NCI-H2029 treated with DMSO at 0.1 percent for 48 hours (cell line): ENCODE data around the gene SERPINE2.
"Not testable (repeated sequence)": the region's sequence is repeated elsewhere in the genome, so short reads cannot be mapped to it uniquely, and the experiment has no call there.

Experiments used
- DNase-seq: peaks from one replicate; lab custom pipeline; 2025; lab: John Stamatoyannopoulos, UW

SERPINE2 gene

GRCh38 chr2:223943561-223944008 is 95.5 kb downstream of the SERPINE2 start:
- DNase-seq, result no peak

GRCh38 chr2:223943135-223943534 is 96.0 kb downstream of the SERPINE2 start:
- no peak for DNase-seq

- no peak for DNase-seq
Observed at GRCh38 chr2:223941579-223942277, 97.4 kb downstream of the SERPINE2 start.

- DNase-seq, result not testable (repeated sequence)
Observed at GRCh38 chr2:223939438-223939837, 99.6 kb downstream of the SERPINE2 start.

DNA sequence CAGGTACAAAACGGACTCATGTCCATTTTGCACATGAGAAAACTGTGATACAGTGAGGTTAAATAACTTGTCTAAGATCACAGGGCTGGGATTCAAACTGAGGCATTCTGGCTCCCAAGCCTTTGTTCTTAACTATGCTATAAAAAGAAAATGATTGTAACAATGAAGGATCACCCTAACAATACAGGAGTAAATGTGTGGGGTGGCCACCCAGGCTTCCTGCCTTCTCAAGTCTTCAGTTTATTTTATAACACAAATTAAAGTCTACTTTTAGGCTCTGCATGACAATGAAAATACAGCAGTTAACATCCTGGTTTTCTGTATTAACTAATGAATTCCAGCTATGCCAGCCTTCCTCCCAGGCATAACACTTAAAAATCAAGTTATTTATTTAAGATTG is 101.6 kb downstream of the SERPINE2 start:
- no peak for DNase-seq

DNA sequence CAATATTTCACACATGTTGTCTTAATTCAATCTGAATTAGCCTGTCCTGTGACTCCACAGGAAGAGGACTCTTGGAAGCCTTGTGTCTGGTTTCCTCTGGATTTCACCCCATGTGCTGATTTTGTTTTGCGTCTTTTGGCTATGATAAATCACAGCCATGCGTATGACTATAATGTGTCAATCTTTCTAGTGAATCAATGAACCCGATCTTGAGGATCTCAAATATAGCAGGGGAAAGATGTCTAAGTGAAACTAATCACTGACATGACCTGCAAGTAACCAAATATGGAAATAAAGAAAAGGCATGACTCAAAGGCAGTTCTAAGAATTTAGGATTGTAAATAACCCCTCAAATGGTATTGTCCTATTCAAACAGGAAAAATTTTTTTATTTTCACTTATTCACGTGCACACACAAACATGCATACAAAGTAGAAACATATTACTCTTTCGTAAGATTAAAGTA is 102.2 kb downstream of the SERPINE2 start:
- no peak for DNase-seq

GRCh38 chr2:223935459-223936125 is 103.5 kb downstream of the SERPINE2 start:
- no peak for DNase-seq

GRCh38 chr2:223934870-223935269 is 104.2 kb downstream of the SERPINE2 start:
- no peak for DNase-seq

GRCh38 chr2:223932816-223933800 is 106.0 kb downstream of the SERPINE2 start:
- DNase-seq, result no peak

DNA sequence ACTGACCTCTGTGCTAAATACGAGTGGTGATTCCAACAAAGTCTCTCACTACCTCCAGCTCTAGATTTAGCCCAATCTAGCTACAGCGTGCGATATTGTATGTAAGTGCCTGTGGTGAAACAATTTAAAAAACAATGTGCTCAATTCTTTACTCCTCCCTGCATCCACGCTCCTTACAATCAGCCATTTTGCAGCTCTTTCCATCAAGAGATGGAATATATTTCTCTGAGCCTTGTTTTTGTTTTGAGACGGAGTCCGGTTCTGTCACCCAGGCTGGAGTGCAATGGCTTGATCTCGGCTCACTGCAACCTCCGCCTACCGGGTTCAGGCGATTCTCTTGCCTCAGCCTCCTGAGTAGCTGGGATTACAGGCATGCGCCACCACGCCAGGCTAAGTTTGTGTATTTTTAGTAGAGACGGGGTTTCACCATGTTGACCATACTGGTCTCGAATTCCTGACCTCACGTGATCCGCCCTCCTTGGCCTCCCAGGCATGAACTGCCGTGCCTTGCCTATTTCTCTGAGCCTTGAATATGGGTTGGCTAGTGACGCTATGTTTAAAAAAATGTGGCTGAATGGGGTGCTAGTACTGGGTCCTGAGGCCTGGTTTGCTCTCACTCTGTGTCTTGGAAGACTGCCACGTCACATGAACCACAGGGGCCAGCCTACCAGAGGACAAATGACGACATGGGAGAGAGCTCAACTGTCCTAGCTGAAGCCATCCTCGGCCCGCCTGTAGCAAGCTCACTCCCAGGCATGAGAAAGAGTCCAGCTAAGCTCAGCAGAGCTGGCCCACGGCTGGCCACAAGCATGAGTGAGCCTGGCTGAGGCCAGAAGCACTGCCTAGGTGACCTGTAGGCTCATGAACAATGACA is 108.7 kb downstream of the SERPINE2 start:
- DNase-seq, result no peak

DNA sequence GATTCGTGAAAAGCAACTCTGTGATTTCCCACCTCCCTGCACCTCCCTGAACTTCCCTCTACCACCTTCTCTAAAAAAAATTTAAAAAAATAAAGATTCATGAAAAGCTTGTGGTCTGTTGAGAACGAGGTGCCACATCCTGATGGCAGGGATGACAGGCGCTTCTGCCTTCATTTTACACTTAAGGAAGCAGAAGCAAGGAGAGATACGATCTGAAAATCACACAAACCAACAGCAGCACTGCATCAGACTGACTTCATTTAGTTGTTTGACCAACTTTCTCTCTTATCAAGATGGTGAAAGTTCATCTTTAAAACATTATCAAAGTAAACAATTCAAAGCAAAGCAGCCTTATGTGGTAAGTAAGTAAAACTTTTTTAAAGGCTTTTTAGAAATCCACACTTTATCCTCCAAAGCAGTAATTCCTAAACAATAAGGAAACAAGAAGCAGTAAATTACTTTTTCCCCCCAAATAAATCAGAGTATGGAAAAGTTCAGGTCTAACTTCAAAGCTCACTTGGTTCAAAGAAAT is 109.4 kb downstream of the SERPINE2 start:
- DNase-seq, result no peak

DNA sequence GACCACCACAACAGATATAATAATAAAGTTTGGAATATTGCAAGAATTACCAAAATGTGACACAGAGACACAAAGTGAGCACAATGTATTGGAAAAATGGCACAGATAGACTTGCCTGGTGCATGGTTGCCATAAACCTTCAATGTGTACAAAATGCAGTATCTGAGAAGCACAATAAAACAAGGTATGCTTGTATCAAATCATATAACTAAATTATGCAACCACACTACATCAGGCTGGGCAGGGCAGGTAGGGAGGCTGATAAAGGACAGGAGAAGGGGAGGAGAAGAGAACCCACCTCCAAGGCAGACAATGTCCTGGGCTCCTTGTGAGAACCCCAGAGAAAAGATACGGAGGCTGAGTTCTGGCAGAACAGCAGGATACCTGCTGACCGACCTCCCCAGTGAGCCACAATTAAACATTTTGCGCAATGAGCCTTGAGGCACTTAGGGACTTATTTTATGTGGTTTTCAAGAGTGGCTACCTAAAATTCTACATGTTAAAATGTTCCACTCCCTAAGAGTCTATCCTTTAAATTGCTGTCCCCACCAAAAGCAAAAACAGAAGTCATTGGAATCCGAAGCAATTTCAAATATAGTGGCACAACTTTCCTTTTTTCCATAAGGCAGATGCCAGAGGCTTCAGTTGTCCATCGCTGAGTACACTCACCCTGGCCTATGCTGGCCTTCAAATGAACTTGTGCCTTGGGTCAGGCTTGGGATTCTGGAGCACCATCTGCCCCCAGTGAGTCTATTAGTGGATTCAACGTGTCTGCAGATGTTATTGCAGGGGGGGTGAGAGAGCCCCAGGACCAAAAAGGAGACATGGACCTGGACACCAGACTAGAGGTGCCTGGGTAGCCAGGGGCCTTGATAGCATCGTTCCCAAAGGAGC is 110.7 kb downstream of the SERPINE2 start:
- no peak for DNase-seq

- no peak for DNase-seq
Observed at GRCh38 chr2:223925106-223925505, 114.0 kb downstream of the SERPINE2 start.
